Measurements from ENCODE around the gene CLN3.
"Not testable (repeated sequence)": the region's sequence is repeated elsewhere in the genome, so short reads cannot be mapped to it uniquely, and the experiment has no call there.

Gene CLN3

GRCh38 chr16:28475221-28475620, 16.7 kb downstream of the CLN3 start:
- DNase-seq (ENCODE audit: low read depth) = no peak
- no peak overlapping the region for H3K4me3 ChIP-seq (ENCODE audit: low read depth, low read length)
- TF ChIP-seq CTCF (IDR thresholded peaks at IDR 0.05; ENCODE audit: control insufficient read depth, extremely low read depth, insufficient read depth) = no peak

DNA sequence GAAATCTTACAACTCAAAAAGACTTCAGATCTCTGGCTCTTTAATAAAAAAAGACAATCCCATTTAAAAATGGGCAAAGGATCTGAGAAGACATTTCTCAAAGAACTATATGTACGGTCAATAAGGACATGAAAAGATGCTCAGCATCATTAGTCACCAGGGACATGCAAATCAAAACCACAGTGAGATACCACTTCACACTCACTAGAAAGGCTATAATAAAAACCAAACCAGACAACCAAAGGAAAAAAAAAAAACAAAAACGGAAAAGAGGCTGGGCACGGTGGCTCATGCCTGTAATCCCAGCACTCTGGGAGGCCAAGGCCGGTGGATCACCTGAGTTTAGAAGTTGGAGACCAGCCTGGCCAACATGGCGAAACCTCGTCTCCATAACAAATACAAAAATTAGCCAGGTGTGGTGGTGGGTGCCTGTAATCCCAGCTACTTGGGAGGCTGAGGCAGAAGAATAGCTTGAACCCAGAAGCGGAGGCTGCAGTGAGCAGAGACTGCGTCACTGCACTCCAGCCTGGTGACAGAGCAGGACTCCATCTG, 18.1 kb downstream of the CLN3 start:
- TF ChIP-seq CTCF (IDR thresholded peaks at IDR 0.05; ENCODE audit: control insufficient read depth, extremely low read depth, insufficient read depth) = no peak
- H3K4me3 ChIP-seq (ENCODE audit: low read depth, low read length) = no peak overlapping the region
- DNase-seq (ENCODE audit: low read depth) = no peak

- not testable (repeated sequence) for H3K4me3 ChIP-seq (ENCODE audit: low read depth, low read length); DNase-seq (ENCODE audit: low read depth)
Measured at GRCh38 chr16:28447081-28447480, 44.8 kb downstream of the CLN3 start.

- not testable (repeated sequence) for DNase-seq (ENCODE audit: low read depth); H3K4me3 ChIP-seq (ENCODE audit: low read depth, low read length)
Measured at GRCh38 chr16:28446388-28446787, 45.5 kb downstream of the CLN3 start.

DNA sequence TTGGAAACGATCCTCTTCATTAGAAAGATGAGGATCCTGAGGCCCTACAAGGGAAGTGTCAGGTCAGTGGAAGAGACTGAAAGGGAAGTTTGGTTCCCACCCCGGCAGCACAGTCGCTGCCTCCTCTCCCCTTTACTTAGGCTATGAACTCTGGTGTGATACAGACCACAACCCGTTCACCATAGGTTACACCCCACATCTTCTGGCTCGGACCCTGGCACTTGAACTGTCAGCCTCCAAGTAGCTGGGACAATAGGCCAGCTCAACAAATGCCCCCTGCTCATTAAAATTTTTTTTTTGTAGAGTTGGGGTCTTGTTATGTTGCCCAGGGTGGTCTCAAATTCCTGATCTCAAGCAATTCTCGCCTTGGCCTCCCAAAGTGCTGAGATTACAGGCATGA, 47.9 kb downstream of the CLN3 start:
- H3K4me3 ChIP-seq (ENCODE audit: low read depth, low read length); DNase-seq (ENCODE audit: low read depth): not testable (repeated sequence)

DNA sequence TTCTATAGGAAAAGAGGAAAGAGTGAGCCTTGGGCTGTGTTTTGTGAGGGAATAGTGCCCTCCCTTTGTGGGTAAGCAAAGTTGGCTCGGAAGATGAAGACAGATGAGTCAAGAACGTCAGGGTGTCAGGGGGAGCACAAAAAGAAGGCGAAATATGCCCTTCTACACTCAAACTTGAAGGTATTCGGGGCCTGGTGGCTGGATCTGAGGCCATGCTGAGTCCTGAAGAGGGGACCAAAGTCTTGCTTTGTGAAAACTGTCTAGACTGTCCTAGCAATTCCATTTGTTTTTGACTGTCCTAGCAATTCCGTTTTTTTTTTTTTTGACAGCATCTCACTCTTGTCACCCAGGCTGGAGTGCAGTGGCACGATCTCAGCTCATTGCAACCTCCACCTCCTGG, 53.0 kb downstream of the CLN3 start:
- DNase-seq (ENCODE audit: low read depth) = not testable (repeated sequence)

DNA sequence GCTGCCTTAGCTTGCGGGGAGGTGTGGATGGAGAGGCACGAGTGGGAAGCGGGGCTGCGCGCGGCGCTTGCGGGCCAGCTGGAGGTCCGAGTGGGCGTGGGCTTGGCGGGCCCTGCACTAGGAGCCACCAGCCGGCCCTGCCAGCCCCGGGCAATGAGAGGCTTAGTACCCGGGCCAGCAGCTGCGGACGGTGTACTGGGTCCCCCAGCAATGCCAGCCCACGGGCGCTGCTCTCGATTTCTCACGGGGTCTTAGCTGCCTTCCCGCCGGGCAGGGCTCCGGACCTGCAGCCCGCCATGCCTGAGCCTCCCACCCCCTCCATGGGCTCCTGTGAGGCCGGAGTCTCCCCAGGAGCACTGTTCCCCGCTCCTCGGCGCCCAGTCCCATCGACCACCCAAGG, 56.5 kb downstream of the CLN3 start:
- not testable (repeated sequence) for DNase-seq (ENCODE audit: low read depth); H3K4me3 ChIP-seq (ENCODE audit: low read depth, low read length)

More for the DNA sequence above, 53.0 kb downstream of the CLN3 start:
- not testable (repeated sequence) for H3K4me3 ChIP-seq (ENCODE audit: low read depth, low read length)

Data from LNCaP clone FGC (cell line).